ENCODE data around the gene CATSPERZ.
"Not testable (repeated sequence)": the region's sequence is repeated elsewhere in the genome, so short reads cannot be mapped to it uniquely, and the experiment has no call there.

The CATSPERZ gene

DNA sequence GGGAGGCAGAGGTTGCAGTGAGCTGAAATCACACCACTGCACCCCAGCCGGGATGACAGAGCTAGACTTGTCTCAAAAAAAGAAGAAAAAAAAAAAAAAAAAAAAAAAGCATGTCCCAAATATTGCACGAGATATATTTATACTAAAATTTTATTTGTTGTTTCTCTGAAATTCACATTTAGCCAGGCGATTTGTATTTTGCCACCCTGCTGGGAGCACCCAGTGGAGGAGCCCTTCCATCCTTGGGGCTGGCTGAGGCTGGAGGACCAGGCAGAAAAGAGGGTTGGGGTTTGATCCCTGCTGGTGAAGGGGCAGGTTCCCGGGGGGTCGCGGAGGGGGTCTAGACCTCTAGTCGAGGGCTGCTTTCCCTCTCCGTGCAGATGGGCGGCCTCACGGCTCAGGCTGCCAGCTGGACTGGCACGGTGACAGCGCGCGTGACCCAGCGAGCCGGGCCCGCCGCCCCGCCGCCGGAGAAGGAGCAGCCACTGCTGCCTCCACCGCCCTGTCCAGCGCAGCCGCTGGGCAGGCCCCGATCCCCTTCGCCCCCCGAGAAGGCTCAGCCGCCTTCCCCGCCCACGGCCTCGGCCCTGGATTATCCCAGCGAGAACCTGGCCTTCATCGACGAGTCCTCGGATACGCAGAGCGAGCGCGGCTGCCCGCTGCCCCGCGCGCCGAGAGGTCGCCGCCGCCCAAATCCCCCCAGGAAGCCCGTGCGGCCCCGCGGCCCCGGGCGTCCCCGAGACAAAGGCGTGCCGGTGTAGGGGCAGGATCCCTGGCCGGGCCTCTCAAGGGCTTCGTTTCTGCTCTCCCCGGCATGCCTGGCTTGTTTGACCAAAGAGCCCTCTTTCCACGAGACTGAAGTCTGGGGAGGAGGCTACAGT is 952 bp upstream of the CATSPERZ start:
- ATAC-seq (no peak), DNase-seq (no peak)
- no peaks in the 10 kb centered on the region for H3K9me3 Mint-ChIP-seq
- H3K4me3 Mint-ChIP-seq = peak overlapping the region; percentile 14
- peaks cover 22% of the 10 kb centered on the region for H3K4me1 Mint-ChIP-seq
- H3K27ac Mint-ChIP-seq = no peak overlapping the region
- peaks cover 74% of the 10 kb centered on the region for H3K27me3 Mint-ChIP-seq
- no peaks in the 10 kb centered on the region for H3K36me3 Mint-ChIP-seq (ENCODE audit: low read depth)

DNA sequence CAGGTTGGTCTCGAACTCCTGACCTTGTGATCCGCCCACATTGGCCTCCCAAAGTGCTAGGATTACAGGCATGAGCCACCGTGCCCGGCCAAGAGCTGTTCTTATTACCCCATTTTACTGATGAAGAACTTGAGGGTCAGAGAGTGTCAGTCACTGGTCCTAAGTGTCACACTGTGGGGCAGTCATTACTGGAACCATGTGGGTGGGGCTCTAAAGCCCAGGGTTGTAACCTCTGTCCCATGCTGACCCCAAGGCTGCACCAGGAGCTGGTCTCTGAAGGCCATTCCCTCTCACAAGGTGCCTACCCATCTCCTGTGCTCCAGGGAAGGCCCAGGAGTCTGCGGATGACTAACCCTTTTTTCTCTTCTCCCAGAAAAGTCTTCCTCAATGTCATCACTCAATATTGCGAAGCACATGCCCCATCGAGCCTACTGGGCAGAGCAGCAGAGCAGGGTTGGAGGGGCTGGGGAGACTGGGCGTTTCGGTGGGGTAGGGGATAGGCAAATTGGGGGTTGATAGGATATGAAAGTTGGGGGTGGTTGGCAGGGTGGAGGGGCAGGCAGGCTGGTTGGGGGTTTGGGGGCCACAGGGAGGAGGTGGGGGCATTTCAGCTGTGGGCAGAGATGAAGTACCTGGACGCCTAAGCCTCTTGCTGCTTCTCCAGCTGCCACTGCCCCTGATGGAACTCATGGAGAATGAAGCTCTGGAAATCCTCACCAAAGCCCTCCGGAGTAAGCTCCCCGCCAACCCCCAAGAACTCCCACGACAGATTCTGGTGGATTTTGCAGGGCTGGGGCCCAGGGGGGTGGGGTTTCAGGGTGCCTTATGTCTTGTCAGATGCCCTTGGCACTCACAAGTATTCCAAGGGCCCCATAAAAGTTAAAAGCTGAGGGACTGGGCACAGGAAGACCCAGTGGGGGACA is 3.2 kb downstream of the CATSPERZ start:
- Mint-ChIP-seq H3K4me3 (peak overlapping the region; percentile 86), H3K4me1 (peaks cover 41% of the 10 kb centered on the region), H3K27ac (no peak overlapping the region), H3K9me3 (no peaks in the 10 kb centered on the region), H3K27me3 (peaks cover 35% of the 10 kb centered on the region), H3K36me3 (ENCODE audit: low read depth) (peaks cover 10% of the 10 kb centered on the region)
- ATAC-seq (no peak), DNase-seq (no peak)

DNA sequence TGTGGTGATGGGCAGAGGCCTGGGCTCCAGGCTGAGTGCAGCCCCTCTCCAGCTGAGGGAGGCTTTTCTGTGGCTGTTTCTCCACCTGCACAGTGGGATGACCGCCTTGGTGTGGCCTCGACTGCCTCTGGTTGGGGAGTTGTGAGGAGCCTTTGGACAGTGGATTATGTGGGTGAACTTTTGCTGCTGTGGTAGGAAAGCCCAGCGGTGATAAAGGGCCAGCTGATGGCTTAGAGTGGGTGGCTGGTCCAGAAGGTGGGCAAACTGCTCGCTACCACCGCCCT is 3.8 kb downstream of the CATSPERZ start:
- no peak for ATAC-seq
- Mint-ChIP-seq H3K4me3 (peak overlapping the region; percentile 86), H3K27me3 (peaks cover 29% of the 10 kb centered on the region), H3K4me1 (peaks cover 41% of the 10 kb centered on the region), H3K9me3 (no peaks in the 10 kb centered on the region), H3K27ac (peak overlapping the region; percentile 97), H3K36me3 (ENCODE audit: low read depth) (peaks cover 10% of the 10 kb centered on the region)
- DNase-seq = no peak

DNA sequence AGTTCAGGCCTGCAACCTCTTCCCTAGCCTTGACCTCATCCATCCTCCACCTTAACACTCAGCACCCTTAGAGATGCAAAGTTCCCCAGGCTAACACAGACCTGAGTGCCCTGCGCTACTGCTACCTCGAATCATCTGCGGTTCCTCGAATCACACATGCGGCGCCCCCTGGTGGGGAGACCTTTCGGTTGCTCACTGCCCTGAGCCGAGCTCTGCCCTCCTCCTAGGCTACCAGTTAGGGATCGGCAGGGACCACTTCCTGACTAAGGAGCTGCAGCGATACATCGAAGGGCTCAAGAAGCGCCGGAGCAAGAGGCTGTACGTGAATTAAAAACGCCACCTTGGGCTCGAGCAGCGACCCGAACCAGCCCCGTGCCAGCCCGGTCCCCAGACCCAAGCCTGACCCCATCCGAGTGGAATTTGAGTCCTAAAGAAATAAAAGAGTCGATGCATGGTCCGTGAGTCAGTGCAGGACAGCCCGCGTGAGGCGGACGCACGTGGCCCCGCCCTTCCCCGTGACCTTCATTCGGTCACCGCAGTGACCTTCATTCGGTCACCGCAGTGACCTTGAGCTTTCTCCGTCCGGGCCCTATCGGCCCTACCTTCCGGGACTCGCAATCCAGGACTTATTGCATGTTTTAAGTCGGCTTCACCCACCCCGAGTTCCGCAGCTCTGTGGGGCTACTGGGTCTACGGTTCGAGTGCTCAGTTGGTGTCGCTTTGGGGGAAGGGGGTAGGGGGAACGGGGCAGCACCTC is 4.3 kb downstream of the CATSPERZ start:
- peaks cover 25% of the 10 kb centered on the region for H3K27me3 Mint-ChIP-seq
- no peaks in the 10 kb centered on the region for H3K9me3 Mint-ChIP-seq
- peaks cover 13% of the 10 kb centered on the region for H3K36me3 Mint-ChIP-seq (ENCODE audit: low read depth)
- H3K4me1 Mint-ChIP-seq = peaks cover 42% of the 10 kb centered on the region
- DNase-seq = peak; percentile 98
- peak overlapping the region; percentile 97 for H3K27ac Mint-ChIP-seq
- peak overlapping the region; percentile 86 for H3K4me3 Mint-ChIP-seq
- peak; percentile 66 for ATAC-seq

DNA sequence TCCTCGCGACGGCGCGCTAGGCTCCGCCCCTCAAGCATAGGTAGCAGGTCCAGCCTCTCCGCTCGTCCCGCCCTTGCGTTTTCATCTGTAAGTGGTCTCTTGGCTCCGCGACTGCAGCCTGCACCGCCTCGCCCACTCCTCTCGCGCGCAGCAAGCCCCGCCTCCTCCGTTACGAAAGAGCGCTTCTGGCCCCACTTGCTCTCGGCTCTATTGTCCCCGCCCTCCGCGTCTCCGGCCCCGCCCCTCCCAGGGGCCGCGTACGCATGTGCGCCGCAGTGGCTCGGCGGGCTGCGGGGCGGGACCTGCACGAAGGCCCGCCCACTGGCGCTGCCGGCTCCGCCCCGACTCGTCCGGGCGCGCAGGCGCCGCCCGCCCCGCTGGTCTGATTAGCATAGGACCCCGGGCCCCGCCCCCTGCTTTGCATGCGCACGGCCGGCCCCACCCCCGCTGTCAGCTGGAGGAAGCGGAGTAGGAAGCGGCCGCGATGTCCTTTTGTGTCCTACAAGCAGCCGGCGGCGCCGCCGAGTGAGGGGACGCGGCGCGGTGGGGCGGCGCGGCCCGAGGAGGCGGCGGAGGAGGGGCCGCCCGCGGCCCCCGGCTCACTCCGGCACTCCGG is 5.0 kb downstream of the CATSPERZ start, which contains the start of gene ESRRA:
ESRRA (plus strand) TSS at position 450 of the 616 bp plus-strand sequence. CDS start 1,656 bp downstream, outside the sequence.
- H3K4me1 Mint-ChIP-seq = peaks cover 38% of the 10 kb centered on the region
- peak; percentile 72 for ATAC-seq
- DNase-seq = peak; percentile 100
- peaks cover 19% of the 10 kb centered on the region for H3K27me3 Mint-ChIP-seq
- peak within 1 kb of the TSS; percentile 99 for H3K4me3 Mint-ChIP-seq
- H3K36me3 Mint-ChIP-seq (ENCODE audit: low read depth) = peaks cover 13% of the 10 kb centered on the region
- H3K9me3 Mint-ChIP-seq = no peaks in the 10 kb centered on the region
- H3K27ac Mint-ChIP-seq = peak within 1 kb of the TSS; percentile 97

DNA sequence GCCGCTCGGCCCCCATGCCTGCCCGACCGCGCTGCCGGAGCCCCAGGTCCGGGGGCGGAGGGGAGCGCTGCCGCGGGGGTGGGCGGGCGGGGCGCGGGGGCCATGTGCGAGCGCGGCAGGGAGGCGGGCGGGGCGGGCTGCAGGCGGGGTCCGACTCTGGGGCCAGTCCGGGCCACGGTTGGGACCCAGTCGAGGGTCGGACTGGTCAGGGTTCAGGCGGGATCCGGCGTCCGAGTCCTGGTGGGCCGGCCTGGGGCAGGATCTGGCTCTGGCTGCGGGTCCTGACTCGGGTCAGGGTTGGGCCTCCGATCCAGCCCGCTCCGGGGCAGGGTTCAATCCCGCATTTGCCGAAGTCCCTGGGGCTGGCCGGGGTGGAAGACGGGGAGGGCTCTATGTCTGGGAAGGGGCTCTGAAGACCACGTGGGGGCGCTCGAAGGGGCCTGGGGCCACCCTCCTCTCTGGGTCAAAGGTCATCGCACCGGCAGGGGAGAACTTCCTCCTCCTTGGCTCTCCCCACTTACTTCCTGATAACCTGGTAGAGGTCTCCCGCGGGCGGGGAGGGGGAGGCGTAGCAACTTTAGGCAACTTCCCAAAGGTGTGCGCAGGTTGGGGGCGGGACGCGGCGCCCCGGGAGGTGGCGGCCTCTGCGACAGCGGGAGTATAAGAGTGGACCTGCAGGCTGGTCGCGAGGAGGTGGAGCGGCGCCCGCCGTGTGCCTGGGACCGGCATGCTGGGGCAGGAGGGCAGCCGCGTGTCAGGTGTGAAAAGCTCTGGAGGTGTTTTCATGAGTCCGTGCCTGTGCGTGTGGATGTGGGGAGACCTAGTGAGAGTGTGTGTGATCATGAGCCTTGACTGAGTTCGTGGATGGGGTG is 5.8 kb downstream of the CATSPERZ start:
- DNase-seq (peak; percentile 77), ATAC-seq (peak; percentile 21)
- H3K27ac Mint-ChIP-seq = peak overlapping the region; percentile 96
- H3K4me1 Mint-ChIP-seq = peaks cover 34% of the 10 kb centered on the region
- peak overlapping the region; percentile 99 for H3K4me3 Mint-ChIP-seq
- H3K27me3 Mint-ChIP-seq = peaks cover 11% of the 10 kb centered on the region
- no peaks in the 10 kb centered on the region for H3K9me3 Mint-ChIP-seq
- peaks cover 15% of the 10 kb centered on the region for H3K36me3 Mint-ChIP-seq (ENCODE audit: low read depth)

DNA sequence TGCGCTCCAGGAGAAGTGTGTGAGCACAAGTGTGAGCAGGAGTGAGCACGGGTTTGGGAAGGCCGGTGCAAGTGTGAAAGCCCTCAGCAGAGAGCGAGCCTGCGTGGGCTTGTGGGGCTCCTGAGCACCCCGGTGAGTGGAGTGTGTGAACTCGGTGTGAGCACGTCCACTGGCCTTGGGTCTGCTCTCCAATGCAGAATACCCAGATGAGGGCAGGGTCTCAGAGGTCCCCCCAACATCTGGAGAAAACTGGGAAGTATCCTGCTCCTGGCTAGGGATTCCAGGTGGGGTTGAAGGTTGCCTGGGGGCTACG is 6.4 kb downstream of the CATSPERZ start:
- Mint-ChIP-seq H3K4me3 (peak overlapping the region; percentile 99), H3K9me3 (no peaks in the 10 kb centered on the region), H3K27ac (peak overlapping the region; percentile 96), H3K27me3 (peaks cover 9% of the 10 kb centered on the region), H3K4me1 (peaks cover 35% of the 10 kb centered on the region), H3K36me3 (ENCODE audit: low read depth) (peaks cover 17% of the 10 kb centered on the region)
- DNase-seq (no peak), ATAC-seq (no peak)

DNA sequence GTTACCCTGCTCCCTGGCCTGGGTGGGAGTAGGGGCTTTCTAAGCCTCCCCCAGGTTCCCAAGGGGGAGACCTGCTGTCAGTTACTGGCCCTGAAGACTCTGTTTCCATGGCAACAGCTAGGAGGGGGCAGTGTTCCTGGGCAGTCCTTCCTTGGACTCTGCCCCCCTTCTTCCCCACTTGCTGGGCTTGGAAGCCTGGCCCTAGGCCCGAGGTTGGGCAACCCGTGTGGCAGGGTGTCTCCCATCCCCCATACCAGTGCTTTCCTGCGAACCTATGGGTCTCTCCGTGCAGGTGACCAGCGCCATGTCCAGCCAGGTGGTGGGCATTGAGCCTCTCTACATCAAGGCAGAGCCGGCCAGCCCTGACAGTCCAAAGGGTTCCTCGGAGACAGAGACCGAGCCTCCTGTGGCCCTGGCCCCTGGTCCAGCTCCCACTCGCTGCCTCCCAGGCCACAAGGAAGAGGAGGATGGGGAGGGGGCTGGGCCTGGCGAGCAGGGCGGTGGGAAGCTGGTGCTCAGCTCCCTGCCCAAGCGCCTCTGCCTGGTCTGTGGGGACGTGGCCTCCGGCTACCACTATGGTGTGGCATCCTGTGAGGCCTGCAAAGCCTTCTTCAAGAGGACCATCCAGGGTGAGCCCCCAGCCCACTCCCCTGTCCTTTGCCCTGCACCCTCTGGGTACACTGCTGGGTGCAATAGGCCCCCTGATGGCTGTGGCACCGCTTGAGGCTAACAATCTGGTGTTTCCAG is 6.9 kb downstream of the CATSPERZ start:
- ATAC-seq (no peak), DNase-seq (no peak)
- Mint-ChIP-seq H3K4me1 (peaks cover 35% of the 10 kb centered on the region), H3K9me3 (no peaks in the 10 kb centered on the region), H3K4me3 (peak overlapping the region; percentile 99), H3K27me3 (peaks cover 4% of the 10 kb centered on the region), H3K27ac (peak overlapping the region; percentile 96), H3K36me3 (ENCODE audit: low read depth) (peaks cover 17% of the 10 kb centered on the region)

DNA sequence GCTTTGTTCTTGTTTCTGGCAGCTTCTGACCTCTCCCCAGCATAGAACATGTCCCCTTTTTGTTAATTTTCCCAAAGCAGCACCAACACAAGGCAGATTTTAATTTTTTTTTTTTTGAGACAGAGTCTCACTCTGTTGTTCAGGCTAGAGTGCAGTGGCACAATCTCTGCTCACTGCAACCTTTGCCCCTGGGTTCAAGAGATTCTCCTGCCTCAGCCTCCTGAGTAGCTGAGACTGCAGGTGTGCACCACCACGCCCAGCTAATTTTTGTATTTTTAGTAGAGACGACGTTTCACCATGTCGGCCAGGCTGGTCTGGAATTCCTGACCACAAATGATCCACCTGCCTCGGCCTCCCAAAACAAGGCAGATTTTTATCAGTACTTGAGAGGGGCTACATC is 7.6 kb downstream of the CATSPERZ start:
- ATAC-seq, H3K9me3 Mint-ChIP-seq, DNase-seq, H3K27me3 Mint-ChIP-seq: not testable (repeated sequence)
- Mint-ChIP-seq H3K27ac (peak overlapping the region; percentile 76), H3K4me1 (peaks cover 40% of the 10 kb centered on the region), H3K36me3 (ENCODE audit: low read depth) (peaks cover 20% of the 10 kb centered on the region), H3K4me3 (peak overlapping the region; percentile 70)

DNA sequence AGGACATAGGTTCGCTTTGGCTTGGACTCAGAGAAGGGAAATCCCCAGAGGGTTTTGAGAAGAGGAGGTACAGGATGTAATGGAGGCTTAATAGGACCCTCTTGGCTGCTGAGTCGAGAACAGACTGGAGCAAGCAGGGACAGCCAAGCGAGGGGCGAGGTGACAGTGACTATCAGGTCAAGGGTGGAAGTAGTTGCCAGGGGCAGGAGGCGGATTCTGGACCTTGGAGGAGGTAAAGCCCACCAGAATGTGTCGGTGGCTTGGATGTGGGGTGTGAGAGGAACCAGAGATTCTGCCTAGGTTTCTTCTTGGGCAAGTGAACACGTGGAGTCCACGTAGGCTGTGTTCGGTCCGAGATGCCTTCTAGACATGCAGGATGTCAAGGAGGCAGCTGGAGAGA is 12.8 kb downstream of the CATSPERZ start:
- ATAC-seq (no peak), DNase-seq (no peak)
- peaks cover 32% of the 10 kb centered on the region for H3K36me3 Mint-ChIP-seq (ENCODE audit: low read depth)
- H3K4me3 Mint-ChIP-seq = no peak overlapping the region
- peak overlapping the region; percentile 71 for H3K27ac Mint-ChIP-seq
- peaks cover 36% of the 10 kb centered on the region for H3K4me1 Mint-ChIP-seq
- H3K9me3 Mint-ChIP-seq = no peaks in the 10 kb centered on the region
- no peaks in the 10 kb centered on the region for H3K27me3 Mint-ChIP-seq

DNA sequence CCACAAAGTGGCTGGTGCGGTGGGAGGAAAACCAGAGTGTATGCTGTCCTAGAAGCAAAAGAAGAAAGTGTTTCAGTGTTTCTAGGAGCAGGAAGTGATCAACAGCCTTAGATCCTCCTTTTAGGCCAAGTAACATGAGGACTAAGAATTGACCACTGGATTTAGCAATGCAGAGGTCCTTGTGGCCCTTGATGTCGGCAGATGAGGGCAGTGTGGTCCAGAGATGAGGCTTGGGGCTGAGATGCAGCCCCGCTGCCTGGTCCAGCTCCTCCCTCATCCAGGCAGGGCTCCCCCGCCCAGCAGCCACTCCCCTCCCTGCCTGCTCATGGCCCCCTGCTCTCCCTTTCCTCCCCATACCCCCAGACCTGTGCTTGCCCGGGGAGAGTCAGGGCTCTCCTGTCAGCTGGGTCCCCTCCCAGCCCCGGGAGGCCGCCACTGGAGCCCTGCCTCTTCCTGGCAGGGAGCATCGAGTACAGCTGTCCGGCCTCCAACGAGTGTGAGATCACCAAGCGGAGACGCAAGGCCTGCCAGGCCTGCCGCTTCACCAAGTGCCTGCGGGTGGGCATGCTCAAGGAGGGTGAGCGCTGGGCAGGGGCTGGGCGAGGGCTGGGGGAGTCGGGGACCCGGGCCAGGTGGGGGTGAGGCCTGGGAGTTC is 13.5 kb downstream of the CATSPERZ start:
- peak overlapping the region; percentile 43 for H3K27ac Mint-ChIP-seq
- H3K27me3 Mint-ChIP-seq = no peaks in the 10 kb centered on the region
- peaks cover 32% of the 10 kb centered on the region for H3K36me3 Mint-ChIP-seq (ENCODE audit: low read depth)
- H3K4me1 Mint-ChIP-seq = peaks cover 37% of the 10 kb centered on the region
- no peaks in the 10 kb centered on the region for H3K9me3 Mint-ChIP-seq
- DNase-seq (no peak), ATAC-seq (no peak)
- H3K4me3 Mint-ChIP-seq = no peak overlapping the region

DNA sequence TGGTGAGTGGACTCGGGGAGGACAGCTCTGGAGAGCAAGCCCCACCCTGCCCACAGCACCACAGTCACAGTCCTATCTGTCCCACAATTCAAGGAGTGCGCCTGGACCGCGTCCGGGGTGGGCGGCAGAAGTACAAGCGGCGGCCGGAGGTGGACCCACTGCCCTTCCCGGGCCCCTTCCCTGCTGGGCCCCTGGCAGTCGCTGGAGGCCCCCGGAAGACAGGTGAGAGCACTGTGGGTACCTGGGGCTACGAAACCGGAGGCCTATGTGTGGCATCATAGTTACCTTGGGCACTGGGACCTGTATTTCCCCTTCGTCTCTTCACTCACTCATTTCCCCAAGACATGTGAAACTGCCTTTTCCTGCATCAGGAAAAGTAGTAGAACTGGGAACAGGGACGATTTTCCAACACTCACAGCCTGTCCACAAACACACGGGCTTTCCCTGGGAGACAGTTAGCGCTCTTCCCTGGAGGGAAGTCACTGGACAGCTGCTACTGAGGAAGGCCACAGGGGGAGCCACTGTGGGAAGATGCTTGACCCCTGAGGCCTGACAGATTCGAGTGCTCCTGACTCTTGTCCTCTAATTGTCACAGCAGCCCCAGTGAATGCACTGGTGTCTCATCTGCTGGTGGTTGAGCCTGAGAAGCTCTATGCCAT is 14.1 kb downstream of the CATSPERZ start:
- Mint-ChIP-seq H3K4me3 (no peak overlapping the region), H3K36me3 (ENCODE audit: low read depth) (peaks cover 34% of the 10 kb centered on the region), H3K4me1 (peaks cover 40% of the 10 kb centered on the region), H3K27me3 (no peaks in the 10 kb centered on the region), H3K9me3 (no peaks in the 10 kb centered on the region), H3K27ac (no peak overlapping the region)
- no peak for ATAC-seq
- DNase-seq = no peak
